Stomach smooth muscle (tissue), 2 donors: Measurements from ENCODE around the gene CNIH2.
"Not testable (repeated sequence)": the region's sequence is repeated elsewhere in the genome, so short reads cannot be mapped to it uniquely, and the experiment has no call there.

Experiments
- H3K27ac ChIP-seq: one replicate; pipeline ENCODE4 v1.7.0; 2013; ENCODE audit warnings: mild to moderate bottlenecking, low read length, inconsistent platforms
- H3K27me3 ChIP-seq, 2 donors: one replicate each; pipeline ENCODE4 v1.7.0; 2013; ENCODE audit warnings: low read length in 2 of 2; ENCODE audit not compliant: insufficient read depth in 2 of 2, control insufficient read depth in 1 of 2
- H3K36me3 ChIP-seq, 2 donors: one replicate each; pipeline ENCODE4 v1.7.0; 2013; ENCODE audit warnings: low read length in 2 of 2; ENCODE audit not compliant: control insufficient read depth in 2 of 2, insufficient read depth in 2 of 2
- H3K4me1 ChIP-seq: one replicate; pipeline ENCODE4 v1.7.0; 2013; ENCODE audit warnings: low read length; ENCODE audit not compliant: control insufficient read depth, insufficient read depth
- H3K4me3 ChIP-seq, 2 donors: one replicate each; pipeline ENCODE4 v1.7.0; 2013; ENCODE audit warnings: low read length in 2 of 2
- H3K9ac ChIP-seq, 2 donors: one replicate each; pipeline ENCODE4 v1.7.0; 2013; ENCODE audit warnings: low read length in 2 of 2, mild to moderate bottlenecking in 1 of 2
- H3K9me3 ChIP-seq, 2 donors: one replicate each; pipeline ENCODE4 v1.7.0; 2013; ENCODE audit warnings: low read length in 2 of 2; ENCODE audit not compliant: control insufficient read depth in 2 of 2
- donor health status: healthy.
- donor health status: Pancreatic carcinoma.

The CNIH2 gene

DNA sequence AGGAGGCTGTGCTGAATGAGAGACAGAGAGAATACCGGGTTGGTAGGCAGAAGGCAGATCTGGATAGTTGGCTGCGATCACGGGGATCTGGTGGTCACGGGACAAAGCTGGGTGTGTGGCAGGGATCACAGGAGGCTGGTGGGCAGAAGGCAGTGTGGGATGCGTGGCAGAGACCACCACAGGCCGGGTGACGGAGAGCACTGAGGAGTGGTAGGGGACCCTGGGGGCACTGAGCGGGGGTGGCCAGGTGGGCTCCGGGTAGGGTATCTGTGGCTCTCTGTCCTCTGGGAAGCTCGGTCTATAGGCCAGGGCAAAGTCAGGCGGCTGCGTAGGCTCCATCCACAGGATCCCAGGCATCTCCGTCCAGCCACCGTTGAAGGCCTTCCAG lies 37.5 kb downstream of the CNIH2 start:
- peak overlapping the region; percentile 57 to 72 for H3K9ac ChIP-seq

DNA sequence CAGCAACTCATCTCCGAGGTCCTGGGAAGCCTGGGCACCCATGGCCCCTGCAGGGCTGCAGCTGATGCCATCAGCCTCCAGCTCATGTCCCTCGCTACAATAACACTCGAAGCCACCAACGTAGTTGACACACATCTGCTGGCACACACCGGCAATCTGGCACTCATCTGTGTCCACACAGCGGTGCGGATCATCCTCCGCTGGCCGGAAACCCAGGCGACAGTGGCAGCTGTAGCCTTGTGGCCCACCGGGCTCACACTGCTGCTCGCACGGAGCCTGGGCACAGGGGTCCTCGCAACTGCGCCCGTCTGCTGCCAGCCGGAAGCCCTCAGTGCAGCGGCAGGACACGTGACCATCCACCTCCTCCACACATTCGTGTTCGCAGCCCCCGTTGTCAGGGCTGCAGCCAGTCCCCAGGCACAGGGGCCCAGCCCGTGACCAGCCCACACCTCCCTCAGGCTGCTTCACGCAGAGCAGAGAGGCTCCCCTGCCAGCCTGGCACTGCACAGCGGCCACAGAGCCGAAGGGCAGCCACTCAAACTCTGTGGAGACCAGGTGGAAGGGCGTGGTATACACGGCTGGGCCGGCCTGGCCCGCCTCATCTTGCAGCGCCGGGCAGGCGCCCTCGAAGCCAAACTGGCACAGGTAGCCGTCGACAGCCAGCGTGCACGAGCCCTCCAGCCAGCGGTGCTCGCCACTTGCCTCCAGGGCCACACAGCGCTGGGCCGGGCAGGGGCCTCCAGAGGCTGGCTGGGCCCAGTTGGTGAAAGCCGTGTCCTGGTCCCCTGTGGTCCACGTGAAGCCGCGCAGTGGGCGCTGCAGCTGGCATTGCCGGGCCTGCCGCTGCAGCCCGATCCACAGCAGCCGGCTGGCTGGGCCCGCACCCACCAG lies 38.2 kb downstream of the CNIH2 start:
- Histone ChIP-seq H3K9ac (peak overlapping the region; percentile 57 to 72), H3K4me1 (peaks cover 61% of the 10 kb centered on the region), H3K4me3 (peak overlapping the region; percentile 65 to 78), H3K27me3 (no peaks in the 10 kb centered on the region), H3K9me3 (no peaks in the 10 kb centered on the region), H3K27ac (peak overlapping the region; percentile 82), H3K36me3 (no peaks in the 10 kb centered on the region)

More for the DNA sequence above, 37.5 kb downstream of the CNIH2 start:
- Histone ChIP-seq H3K4me1 (peaks cover 61% of the 10 kb centered on the region), H3K27me3 (no peaks in the 10 kb centered on the region), H3K4me3 (peak overlapping the region; percentile 65 to 78), H3K9me3 (no peaks in the 10 kb centered on the region), H3K36me3 (no peaks in the 10 kb centered on the region), H3K27ac (no peak overlapping the region)

DNA sequence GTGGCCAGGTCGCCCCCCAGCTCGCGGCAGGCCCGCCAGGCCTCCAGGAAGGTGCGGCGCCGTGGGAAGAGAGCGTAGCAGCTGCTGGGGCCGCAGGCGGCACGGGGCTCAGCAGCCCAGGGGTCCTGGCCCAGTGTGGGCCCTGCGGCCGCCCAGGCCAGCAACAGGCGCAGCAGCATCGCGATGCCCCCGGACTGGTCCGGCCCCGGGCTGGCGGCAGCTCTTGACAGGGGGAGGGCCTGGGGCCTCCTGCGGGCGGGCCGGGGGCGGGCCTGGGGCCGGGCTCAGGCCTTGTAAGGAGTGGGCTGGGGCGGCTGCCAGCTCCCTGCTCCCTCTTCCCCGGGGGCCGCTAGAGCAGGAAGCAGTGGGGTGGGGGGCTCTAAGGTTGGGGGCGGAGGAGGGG lies 38.9 kb downstream of the CNIH2 start, which contains the start of gene CD248:
CD248 (minus strand) TSS at position 196 of the 403 bp plus-strand sequence; CDS start at position 179, 17 bp downstream.
- Histone ChIP-seq H3K4me1 (peaks cover 58% of the 10 kb centered on the region), H3K9ac (peak within 1 kb of the TSS; percentile 57 to 73), H3K27me3 (no peaks in the 10 kb centered on the region), H3K36me3 (no peaks in the 10 kb centered on the region), H3K4me3 (peak within 1 kb of the TSS; percentile 69 to 78), H3K9me3 (no peaks in the 10 kb centered on the region), H3K27ac (peak within 1 kb of the TSS; percentile 82)

DNA sequence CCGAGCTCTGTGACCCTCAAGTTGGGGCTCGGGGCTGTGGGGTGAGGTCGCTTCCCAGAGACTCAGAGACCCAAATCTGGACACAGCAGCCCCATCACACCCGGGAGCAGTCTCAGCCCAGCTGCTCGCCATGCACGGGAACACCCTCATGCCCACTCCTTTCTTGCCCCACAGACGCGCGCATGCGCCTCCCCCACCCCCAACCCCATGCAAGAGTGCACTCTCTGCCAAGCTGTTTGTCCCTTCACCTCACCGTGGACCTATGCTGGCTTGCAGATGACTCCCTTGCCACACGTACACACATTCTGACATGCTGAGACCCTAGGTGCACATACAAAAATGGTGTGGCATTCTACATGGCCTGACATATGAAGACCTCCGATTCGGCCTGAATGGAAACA lies 39.3 kb downstream of the CNIH2 start:
- Histone ChIP-seq H3K27ac (peak overlapping the region; percentile 82), H3K4me1 (peaks cover 56% of the 10 kb centered on the region), H3K36me3 (no peaks in the 10 kb centered on the region), H3K27me3 (no peaks in the 10 kb centered on the region), H3K9ac (peak overlapping the region; percentile 57 to 73), H3K9me3 (no peaks in the 10 kb centered on the region), H3K4me3 (peak overlapping the region; percentile 66 to 69)

DNA sequence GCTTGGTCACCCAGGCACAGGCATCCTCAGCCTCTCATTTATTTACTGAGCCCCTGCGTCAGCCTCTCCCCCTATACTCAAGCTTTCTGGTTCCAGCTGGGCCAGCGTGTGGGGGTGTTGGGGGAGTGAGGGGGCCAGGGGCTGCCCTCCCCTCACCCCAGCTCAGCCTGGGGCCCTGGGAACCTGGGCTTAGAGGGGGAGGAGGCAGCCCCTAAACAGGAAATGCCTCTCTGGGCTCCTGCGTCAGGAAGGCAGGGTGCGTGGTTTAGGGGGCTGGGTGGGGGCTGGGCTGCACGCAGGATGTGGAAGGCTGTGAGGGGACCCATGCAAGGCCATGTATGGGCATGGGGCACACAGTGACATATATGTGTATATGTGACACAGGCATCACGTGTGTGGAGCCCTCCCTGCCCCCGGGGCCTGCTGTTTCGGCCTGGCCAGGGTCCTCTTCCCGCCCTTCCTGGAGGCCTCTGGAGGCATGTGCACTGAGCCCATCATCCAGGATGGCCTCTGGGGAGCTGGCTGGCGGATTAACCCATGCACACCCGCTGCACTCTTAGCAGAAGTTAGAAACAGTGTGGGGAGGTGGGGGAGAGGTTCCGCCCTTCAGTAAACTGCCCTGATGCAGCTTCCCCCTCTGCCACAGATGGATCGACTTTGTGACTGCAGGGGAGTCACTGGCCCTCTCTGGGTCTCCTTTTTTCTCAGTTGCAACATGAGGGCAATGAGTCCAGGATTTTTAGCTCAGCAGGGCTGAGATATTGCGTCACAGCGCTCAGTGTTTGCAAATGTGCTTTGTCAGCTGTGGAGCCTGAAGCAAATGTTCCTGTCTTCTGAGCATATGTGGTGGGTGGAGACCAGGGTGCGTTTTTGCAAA lies 40.0 kb downstream of the CNIH2 start:
- Histone ChIP-seq H3K36me3 (no peaks in the 10 kb centered on the region), H3K4me1 (peaks cover 56% of the 10 kb centered on the region), H3K9ac (peak overlapping the region; percentile 55 to 57), H3K27me3 (no peaks in the 10 kb centered on the region), H3K4me3 (peak overlapping the region; percentile 66 to 69), H3K9me3 (no peaks in the 10 kb centered on the region), H3K27ac (peak overlapping the region; percentile 82)

DNA sequence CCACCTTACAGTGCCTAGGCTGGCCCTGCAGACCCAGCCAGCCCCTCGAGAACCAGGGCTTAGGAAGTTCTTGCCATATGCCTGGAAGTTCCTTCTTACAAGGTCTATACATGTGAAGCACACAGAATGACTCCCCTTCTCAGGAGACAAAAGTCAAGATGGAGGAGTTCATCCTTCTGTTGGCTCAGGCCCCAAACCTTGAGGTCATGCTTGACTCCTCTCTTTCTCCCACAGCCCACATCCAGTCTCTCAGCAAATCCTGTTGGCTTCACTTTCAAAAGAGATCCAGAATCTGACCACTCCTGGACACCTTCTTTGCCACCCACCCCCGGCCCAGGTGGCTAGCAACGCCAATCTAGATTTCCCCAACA lies 40.6 kb downstream of the CNIH2 start:
- Histone ChIP-seq H3K36me3 (no peaks in the 10 kb centered on the region), H3K27ac (peak overlapping the region; percentile 82), H3K9ac (no peak overlapping the region), H3K9me3 (no peaks in the 10 kb centered on the region), H3K27me3 (no peaks in the 10 kb centered on the region), H3K4me1 (peaks cover 50% of the 10 kb centered on the region), H3K4me3 (no peak overlapping the region)

DNA sequence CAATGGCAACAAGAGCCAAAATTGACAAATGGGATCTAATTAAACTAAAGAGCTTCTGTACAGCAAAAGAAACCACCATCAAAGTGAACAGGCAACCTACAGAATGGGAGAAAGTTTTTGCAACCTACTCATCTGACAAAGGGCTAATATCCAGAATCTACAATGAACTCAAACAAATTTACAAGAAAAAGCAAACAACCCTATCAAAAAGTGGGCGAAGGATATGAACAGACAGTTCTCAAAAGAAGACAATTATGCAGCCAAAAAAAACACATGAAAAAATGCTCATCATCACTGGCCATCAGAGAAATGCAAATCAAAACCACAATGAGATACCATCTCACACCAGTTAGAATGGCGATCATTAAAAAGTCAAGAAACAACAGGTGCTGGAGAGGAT lies 42.3 kb downstream of the CNIH2 start:
- H3K27ac ChIP-seq, H3K27me3 ChIP-seq, H3K9me3 ChIP-seq, H3K36me3 ChIP-seq, H3K9ac ChIP-seq, H3K4me3 ChIP-seq: not testable (repeated sequence)
- H3K4me1 ChIP-seq = peaks cover 34% of the 10 kb centered on the region

DNA sequence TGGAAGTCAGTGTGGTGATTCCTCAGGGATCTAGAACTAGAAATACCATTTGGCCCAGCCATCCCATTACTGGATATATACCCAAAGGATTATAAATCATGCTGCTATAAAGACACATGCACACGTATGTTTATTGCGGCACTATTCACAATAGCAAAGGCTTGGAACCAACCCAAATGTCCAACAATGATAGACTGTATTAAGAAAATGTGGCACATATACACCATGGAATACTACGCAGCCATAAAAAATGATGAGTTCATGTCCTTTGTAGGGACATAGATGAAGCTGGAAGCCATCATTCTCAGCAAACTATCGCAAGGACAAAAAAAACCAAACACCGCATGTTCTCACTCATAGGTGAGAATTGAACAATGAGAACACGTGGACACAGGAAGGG lies 42.8 kb downstream of the CNIH2 start:
- not testable (repeated sequence) for H3K9me3 ChIP-seq, H3K9ac ChIP-seq, H3K27ac ChIP-seq, H3K27me3 ChIP-seq, H3K36me3 ChIP-seq, H3K4me3 ChIP-seq
- H3K4me1 ChIP-seq = peaks cover 33% of the 10 kb centered on the region

DNA sequence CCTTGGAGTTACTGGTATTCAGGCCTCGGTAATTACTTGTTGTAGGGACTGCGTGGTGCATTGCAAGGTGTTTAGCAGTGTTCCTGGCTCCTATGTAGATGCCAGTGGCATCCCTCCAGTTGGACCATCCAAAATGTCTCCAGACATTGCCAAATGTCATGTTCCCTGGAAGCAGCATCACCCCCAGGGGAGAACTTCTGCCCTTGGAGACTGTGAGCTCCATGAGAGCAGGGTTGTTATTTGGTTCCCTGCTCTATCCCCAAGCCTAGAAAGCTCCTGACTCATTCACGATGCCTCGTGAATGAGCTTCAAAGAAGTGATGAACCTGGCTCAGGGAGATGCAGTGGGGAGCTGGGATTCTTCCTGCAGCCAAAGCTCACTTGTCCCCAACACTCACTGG lies 43.6 kb downstream of the CNIH2 start:
- no peaks in the 10 kb centered on the region for H3K36me3 ChIP-seq
- H3K27me3 ChIP-seq = no peaks in the 10 kb centered on the region
- H3K9ac ChIP-seq = no peak overlapping the region
- H3K9me3 ChIP-seq = no peaks in the 10 kb centered on the region
- H3K4me3 ChIP-seq = no peak overlapping the region
- H3K4me1 ChIP-seq = peaks cover 33% of the 10 kb centered on the region
- no peak overlapping the region for H3K27ac ChIP-seq

DNA sequence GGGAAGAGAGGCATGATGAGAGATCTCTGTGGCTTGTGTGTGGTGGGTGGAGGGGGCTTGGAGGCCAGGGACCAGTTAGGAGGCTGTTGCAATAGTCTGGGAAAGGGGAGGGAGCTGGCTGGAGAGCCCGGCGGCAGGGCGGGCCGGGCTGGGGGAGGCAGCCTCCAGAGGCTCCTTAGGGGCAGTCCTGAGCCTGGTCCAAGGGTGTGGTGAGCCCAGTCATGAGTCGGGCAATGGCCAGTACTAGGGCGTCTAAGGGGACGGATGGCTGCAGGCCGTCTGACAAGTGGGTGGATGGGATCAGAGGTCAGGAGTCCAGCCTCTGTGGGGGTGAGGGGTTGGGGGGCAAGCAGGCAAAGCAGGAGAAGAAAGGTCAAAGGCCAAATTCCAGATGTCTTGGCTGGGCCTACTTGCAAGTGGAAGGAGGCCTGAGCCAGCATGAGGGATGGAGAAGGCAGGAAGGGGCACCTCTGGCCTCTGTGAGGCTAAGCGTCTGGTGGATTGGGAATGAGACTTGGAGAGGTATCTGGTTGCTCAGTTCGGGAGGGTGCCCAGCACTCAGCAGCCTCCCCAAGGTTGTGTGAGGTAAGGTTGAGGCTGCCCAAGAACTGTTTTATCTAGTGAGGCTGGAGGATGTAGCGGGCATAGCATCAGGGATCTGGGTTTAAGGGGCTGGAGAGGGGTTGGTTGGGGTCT lies 44.9 kb downstream of the CNIH2 start:
- Histone ChIP-seq H3K4me1 (peaks cover 34% of the 10 kb centered on the region), H3K27me3 (no peaks in the 10 kb centered on the region), H3K9me3 (no peaks in the 10 kb centered on the region), H3K27ac (no peak overlapping the region), H3K36me3 (no peaks in the 10 kb centered on the region), H3K9ac (no peak overlapping the region), H3K4me3 (no peak overlapping the region)
